Urinary bladder (tissue), 4 donors: ENCODE results near the gene F11R. TPM values are rescaled to one million over a fixed set of nuclear protein-coding genes. Genes with fewer than 3 reads are reported as not detected.
"Not testable (repeated sequence)": the region's sequence is repeated elsewhere in the genome, so short reads cannot be mapped to it uniquely, and the experiment has no call there.

ENCODE experiments used
- DNase-seq: peaks from one replicate; pipeline ENCODE4 v3.0.0-alpha.2; 2015; ENCODE audit errors: extremely low spot score
- H3K27ac ChIP-seq: one replicate; pipeline ENCODE4 v1.5.1; 2013; ENCODE audit warnings: low read depth, mild to moderate bottlenecking, moderate library complexity
- H3K36me3 ChIP-seq: one replicate; pipeline ENCODE4 v1.6.1; 2013; ENCODE audit warnings: mild to moderate bottlenecking, moderate library complexity; ENCODE audit not compliant: insufficient read depth
- H3K4me1 ChIP-seq: one replicate; pipeline ENCODE4 v1.6.1; 2013; ENCODE audit warnings: mild to moderate bottlenecking, moderate library complexity; ENCODE audit not compliant: insufficient read depth
- H3K4me3 ChIP-seq: one replicate; pipeline ENCODE4 v1.5.1; 2013; ENCODE audit warnings: low read depth, low read length
- WGBS: extraction: QIAGEN DNeasy Blood & Tissue Kit; methylation state at CpG from one replicate; pipeline ENCODE4 v1.1.7; 2013; 5-methylcytosine and 5-hydroxymethylcytosine counted together
- polyA plus RNA-seq: library from polyadenylated mRNA; stranded (reverse); fragments of 200-250 nt; gene quantifications from one replicate; pipeline ENCODE4 v1.2.3, GENCODE V29; 2013
- small RNA-seq: library from RNA; depleted of rRNA; stranded (forward); fragments of <200 nt; gene quantifications from one replicate; pipeline ENCODE3, GENCODE V24; 2014
- total RNA-seq: library from RNA; depleted of rRNA; stranded (reverse); fragments of >200 nt; gene quantifications from one replicate; pipeline ENCODE4 v1.2.3, GENCODE V29; 2014
- donor health status: healthy with polysubstance abuse.
- donor health status: healthy.

F11R gene
- total and polyA plus RNA-seq, 2 donors, result 23.4 to 35.2 TPM

DNA sequence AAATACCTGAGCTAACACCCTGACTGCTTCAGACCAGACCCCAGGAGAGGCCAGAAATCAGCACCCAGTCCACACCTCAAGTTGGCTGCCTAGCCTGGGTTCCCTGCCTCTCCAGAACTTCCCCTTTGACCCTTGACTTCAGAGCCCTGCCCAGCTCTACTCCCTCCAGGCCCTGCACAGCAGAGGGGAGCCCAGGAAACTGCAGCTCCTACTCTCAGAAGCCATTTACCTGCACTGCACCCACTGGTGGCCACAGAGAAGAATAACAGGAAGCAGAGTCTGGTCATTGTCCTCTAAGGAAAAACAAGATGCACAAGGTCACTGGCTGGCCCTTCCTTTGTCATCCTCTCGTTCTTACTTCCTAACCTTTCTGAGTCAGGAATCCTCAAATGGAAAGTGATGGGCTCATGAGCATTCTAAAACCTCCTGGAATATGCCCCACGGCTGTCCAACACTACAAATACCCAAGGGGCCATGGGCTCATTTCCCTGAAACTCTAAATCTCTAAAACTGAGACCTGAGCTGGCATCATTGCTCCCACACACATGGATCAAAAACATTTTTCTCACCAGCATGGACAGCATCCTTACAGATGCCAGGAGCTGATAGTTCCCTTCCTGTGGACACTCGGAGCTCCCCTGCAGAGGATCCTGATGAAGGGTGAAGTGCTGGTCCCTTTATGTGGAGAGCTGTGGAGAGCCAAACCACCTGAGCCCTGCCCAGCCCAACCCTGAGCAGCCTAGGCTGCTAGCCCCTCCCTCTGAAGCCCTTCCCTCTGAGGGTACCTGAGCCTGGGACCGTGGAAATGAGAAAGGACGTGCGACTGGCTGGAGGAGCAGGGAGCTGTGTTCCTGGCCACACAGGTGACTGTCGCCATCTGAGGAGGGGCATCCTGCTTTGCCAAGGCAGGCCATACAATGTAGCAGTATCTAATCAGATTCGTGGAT is 66.5 kb downstream of the F11R start, which contains the start of gene ITLN2:
Gene ITLN2 (minus strand): TSS at position 652 of the 947 bp plus-strand sequence. CDS start 68 bp downstream, at position 584.
- Histone ChIP-seq H3K4me3 (no peak within 1 kb of the TSS), H3K27ac (no peak within 1 kb of the TSS), H3K4me1 (peaks cover 1% of the 10 kb centered on the region), H3K36me3 (no peaks in the 10 kb centered on the region)
- DNase-seq, result no peak
- WGBS, result 76% methylated on average over 8 of the region's 8 CpGs

DNA sequence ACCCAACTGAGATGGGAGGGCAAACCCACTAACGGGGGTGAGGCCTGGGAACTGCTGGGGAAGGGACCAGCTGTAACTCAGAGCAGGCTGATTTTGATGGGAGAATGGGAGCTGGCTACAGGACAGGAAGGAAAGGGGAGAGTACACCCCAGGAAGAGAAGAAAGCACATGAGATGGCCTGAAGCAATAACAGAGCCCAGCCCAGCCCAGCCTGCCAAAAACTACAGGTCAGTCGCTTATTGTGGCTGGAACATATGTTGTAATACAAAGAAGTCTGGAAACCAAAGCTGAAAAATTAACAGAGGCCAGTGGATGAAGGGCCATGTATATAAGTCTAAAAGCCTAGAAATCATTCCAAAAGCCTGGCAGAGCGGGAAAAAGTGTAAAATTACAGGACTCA is 67.9 kb downstream of the F11R start:
- Histone ChIP-seq H3K36me3 (no peaks in the 10 kb centered on the region), H3K4me1 (peaks cover 1% of the 10 kb centered on the region), H3K4me3 (no peak overlapping the region), H3K27ac (no peak overlapping the region)
- DNase-seq, result no peak
- WGBS, result 71% methylated on average over 3 of the region's 3 CpGs

DNA sequence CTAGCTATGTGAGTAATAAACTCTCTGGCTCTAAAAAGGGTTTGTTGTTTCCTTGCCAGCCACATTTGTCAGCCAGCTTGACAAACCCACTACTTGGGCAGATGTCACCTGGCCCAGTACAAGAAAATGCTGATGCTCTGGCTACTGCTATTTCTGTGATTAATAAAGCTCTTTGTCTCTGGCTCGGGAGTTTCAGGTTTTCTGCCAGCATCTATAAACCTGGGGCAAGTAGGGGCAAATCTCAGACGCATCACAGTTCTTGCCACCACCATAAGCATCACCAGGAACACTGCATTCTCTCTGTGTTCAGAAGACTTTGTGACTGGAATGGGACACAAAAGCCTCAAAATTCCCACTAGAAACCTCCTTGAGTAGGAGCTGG is 68.8 kb downstream of the F11R start:
- Histone ChIP-seq H3K4me1 (peaks cover 1% of the 10 kb centered on the region), H3K4me3 (no peak overlapping the region), H3K36me3 (no peaks in the 10 kb centered on the region), H3K27ac (no peak overlapping the region)
- WGBS, result 54% methylated on average over 2 of the region's 2 CpGs
- DNase-seq, result peak; percentile 53

DNA sequence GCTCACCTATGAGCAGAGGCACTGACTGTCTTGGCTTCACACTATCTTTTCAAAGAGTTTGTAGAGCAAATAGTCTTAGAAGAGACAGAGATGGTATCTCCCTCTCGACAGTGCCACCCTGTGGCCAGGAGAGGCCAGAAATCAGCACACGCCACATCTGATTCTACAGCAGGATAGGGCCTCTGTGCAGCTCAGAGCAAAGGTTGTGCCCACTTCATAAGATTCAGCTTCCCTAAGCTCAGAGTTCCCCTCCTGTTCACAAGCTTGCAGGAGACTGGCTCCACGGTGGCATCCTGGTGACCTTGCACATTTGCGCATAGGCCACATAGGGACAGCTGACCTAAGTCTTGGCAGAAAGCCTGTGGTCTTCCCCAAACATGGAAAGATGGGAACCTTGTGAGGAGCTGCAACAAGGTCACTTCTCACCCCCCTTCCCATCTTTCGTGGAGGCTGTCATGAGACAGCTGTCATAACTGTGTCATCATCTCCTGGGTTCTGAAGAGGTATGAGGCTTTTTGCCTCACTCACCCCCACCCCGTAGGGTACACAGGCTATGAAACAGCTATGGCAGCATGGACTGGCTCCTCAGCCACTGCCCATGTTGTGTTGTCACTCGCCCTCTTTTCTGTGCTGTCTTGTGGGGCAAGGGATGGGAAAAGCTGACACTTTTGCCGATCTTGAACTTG is 69.4 kb downstream of the F11R start:
- no peak for DNase-seq
- H3K36me3 ChIP-seq, result no peaks in the 10 kb centered on the region

DNA sequence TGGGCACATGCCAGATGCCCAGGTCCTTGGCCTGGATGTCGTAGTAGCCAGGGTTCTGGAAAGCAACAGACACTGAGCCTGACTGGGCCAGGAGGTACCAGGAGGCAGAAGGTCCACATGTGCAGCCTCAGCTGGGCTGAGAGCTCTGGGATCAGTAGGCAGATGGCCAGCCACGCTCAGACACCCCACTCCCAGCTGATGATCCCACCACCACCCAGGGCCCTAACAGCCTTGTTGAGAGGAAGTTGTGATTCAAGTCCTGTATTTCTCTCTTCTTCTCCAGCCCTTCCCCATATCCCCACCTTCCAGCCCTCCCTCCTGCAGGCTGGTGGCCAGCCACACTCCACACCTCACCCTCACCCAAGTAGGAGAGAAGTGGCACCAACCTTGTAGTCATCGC is 70.3 kb downstream of the F11R start:
- H3K36me3 ChIP-seq, result no peaks in the 10 kb centered on the region
- DNase-seq, result no peak
- WGBS, result 92% methylated on average over 3 of the region's 3 CpGs

More for the DNA sequence above, 69.4 kb downstream of the F11R start:
- Histone ChIP-seq H3K27ac (no peak overlapping the region), H3K4me3 (no peak overlapping the region), H3K4me1 (peaks cover 1% of the 10 kb centered on the region)
- 52% methylated on average over 8 of the region's 8 CpGs for WGBS

DNA sequence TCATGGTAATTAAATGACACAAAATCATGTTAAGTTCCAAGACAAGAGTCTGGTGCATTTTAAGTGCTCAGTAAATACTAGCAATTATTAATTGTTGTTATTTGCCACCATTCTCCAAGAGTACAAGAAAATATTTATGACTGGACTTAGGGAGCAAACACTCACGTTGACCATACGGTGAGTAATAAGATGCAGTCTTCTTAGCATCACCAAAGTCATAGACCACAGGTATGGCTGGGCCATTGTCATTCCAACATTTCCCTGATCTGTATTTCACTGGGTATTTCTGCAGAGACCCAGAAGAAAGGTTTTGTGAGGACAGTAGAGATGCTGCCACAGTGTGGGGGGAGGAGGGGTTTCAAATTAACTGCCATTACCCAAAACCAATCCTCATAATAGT is 71.1 kb downstream of the F11R start:
- H3K4me3 ChIP-seq, result no peak overlapping the region
- H3K36me3 ChIP-seq, result no peaks in the 10 kb centered on the region
- H3K27ac ChIP-seq, result no peak overlapping the region
- WGBS, result 86% methylated on average over 2 of the region's 2 CpGs
- DNase-seq, result no peak
- H3K4me1 ChIP-seq, result peaks cover 1% of the 10 kb centered on the region

More for the DNA sequence above, 70.3 kb downstream of the F11R start:
- H3K4me3 ChIP-seq, result no peak overlapping the region
- no peak overlapping the region for H3K27ac ChIP-seq
- H3K4me1 ChIP-seq, result peaks cover 1% of the 10 kb centered on the region

DNA sequence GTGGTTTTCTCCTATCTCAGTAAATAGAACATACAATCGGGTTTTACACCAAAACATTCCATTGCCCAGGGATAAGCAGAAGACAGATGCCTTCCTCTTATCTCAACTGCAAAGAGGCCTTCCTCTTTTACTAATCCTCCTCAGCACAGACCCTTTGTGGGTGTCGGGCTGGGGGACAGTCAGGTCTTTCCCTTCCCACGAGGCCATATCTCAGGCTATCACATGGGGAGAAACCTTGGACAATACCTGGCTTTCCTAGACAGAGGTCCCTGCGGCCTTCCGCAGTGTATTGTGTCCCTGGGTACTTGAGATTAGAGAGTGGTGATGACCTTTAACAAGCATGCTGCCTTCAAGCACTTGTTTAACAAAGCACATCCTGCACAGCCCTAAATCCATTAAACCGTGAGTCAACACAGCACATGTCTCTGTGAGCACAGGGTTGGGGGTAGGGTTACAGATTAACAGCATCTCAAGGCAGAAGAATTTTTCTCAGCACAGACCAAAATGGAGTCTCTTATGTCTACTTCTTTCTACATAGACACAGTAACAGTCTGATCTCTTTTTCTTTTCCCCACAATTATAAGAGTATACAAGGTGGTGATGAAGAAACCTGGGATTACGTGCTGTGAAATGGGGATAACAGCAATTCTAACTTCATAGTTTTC is 71.6 kb downstream of the F11R start:
- WGBS, result 51% methylated on average over 7 of the region's 7 CpGs
- H3K4me3 ChIP-seq, H3K27ac ChIP-seq, DNase-seq, H3K36me3 ChIP-seq, H3K4me1 ChIP-seq: not testable (repeated sequence)

DNA sequence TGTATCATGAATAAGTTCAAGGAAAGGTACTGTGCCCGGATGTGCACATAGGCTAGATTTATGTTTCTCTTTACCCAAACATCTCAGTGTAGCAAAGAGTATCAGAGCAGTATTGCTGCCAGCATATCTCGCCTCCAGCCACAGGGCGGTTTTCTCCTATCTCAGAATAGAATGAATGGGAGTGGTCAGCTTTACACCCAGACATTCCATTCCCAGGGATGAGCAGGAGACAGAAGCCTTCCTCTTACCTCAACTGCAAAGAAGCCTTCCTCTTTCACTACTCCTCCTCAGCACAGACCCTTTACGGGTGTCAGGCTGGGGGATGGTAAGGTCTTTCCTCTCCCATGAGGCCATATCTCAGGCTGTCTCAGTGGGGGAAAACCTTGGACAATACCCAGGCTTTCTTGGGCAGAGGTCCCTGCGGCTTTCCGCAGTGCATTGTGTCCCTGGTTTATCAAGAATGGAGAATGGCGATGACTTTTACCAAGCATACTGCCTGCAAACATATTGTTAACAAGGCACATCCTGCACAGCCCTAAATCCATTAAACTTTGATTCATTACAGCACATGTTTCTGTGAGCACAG is 73.7 kb downstream of the F11R start:
- DNase-seq, H3K36me3 ChIP-seq, H3K4me3 ChIP-seq, H3K4me1 ChIP-seq, H3K27ac ChIP-seq: not testable (repeated sequence)
- 32% methylated on average over 7 of the region's 7 CpGs for WGBS

DNA sequence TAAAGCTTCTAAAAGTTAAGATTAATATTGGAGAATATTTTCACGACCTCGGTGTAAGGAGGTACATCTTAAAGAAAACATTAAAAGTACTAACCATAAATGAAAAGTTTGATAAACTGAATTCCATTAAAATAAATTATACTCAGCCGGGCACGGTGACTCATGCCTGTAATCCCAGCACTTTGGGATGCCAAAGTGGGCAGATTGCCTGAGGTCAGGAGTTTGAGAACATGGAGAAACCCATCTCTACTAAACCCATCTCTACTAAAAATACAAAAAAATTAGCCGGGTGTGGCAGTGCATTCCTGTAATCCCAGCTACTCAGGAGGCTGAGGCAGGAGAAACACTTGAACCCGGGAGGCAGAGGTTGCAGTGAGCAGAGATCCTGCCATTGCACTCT is 75.1 kb downstream of the F11R start:
- 62% methylated on average over 6 of the region's 6 CpGs for WGBS
- H3K4me3 ChIP-seq, H3K4me1 ChIP-seq, DNase-seq, H3K27ac ChIP-seq, H3K36me3 ChIP-seq: not testable (repeated sequence)

Small RNA genes lying within 50 kb of the gene (small RNA-seq; reads per million reads assigned to genes)
- not detected for gene AL591806.2

Other genes with a start within 250 kb of the F11R start
- 0.11 TPM for gene LY9, start 225.0 kb downstream of the F11R start, total RNA-seq
- gene LY9, start 225.0 kb downstream of the F11R start, polyA plus RNA-seq, result 0.49 TPM
- 0.21 TPM for gene CD244, start 158.3 kb downstream of the F11R start, total RNA-seq
- gene CD244, start 158.3 kb downstream of the F11R start, polyA plus RNA-seq, result 0.89 TPM
- 3.4 TPM for gene ITLN1, start 136.0 kb downstream of the F11R start, total RNA-seq
- 0.56 TPM for gene ITLN1, start 136.0 kb downstream of the F11R start, polyA plus RNA-seq
- not detected for gene ITLN2, start 66.3 kb downstream of the F11R start, total RNA-seq
- gene ITLN2, start 66.3 kb downstream of the F11R start, polyA plus RNA-seq, result 0.37 TPM
- gene TSTD1, start 17.8 kb upstream of the F11R start, total RNA-seq, result 23.1 TPM
- gene TSTD1, start 17.8 kb upstream of the F11R start, polyA plus RNA-seq, result 36.7 TPM
- 46.7 TPM for gene USF1, start 24.8 kb upstream of the F11R start, total RNA-seq
- 55.9 TPM for gene USF1, start 24.8 kb upstream of the F11R start, polyA plus RNA-seq
- gene ARHGAP30, start 48.7 kb upstream of the F11R start, total RNA-seq, result 2.9 TPM
- 5.1 TPM for gene ARHGAP30, start 48.7 kb upstream of the F11R start, polyA plus RNA-seq
- gene NECTIN4, start 68.4 kb upstream of the F11R start, total RNA-seq, result 12.2 TPM
- 5.0 TPM for gene NECTIN4, start 68.4 kb upstream of the F11R start, polyA plus RNA-seq
- 1.3 TPM for gene KLHDC9, start 77.2 kb upstream of the F11R start, total RNA-seq
- gene KLHDC9, start 77.2 kb upstream of the F11R start, polyA plus RNA-seq, result 8.4 TPM
- gene PFDN2, start 96.9 kb upstream of the F11R start, total RNA-seq, result 9.8 TPM
- 108 TPM for gene PFDN2, start 96.9 kb upstream of the F11R start, polyA plus RNA-seq
- 18.9 TPM for gene NIT1, start 97.0 kb upstream of the F11R start, total RNA-seq
- gene NIT1, start 97.0 kb upstream of the F11R start, polyA plus RNA-seq, result 49.5 TPM
- gene DEDD, start 111.5 kb upstream of the F11R start, total RNA-seq, result 16.9 TPM
- 43.0 TPM for gene DEDD, start 111.5 kb upstream of the F11R start, polyA plus RNA-seq
- 82.4 TPM for gene UFC1, start 132.8 kb upstream of the F11R start, total RNA-seq
- 119 TPM for gene UFC1, start 132.8 kb upstream of the F11R start, polyA plus RNA-seq
- 12.5 TPM for gene USP21, start 138.3 kb upstream of the F11R start, total RNA-seq
- 28.4 TPM for gene USP21, start 138.3 kb upstream of the F11R start, polyA plus RNA-seq
- 13.9 TPM for gene PPOX, start 145.3 kb upstream of the F11R start, total RNA-seq
- gene PPOX, start 145.3 kb upstream of the F11R start, polyA plus RNA-seq, result 25.9 TPM
- gene B4GALT3, start 156.4 kb upstream of the F11R start, total RNA-seq, result 15.3 TPM
- gene B4GALT3, start 156.4 kb upstream of the F11R start, polyA plus RNA-seq, result 21.5 TPM
- 4.4 TPM for gene ADAMTS4, start 177.9 kb upstream of the F11R start, total RNA-seq
- gene ADAMTS4, start 177.9 kb upstream of the F11R start, polyA plus RNA-seq, result 19.6 TPM
- 71.9 TPM for gene NDUFS2, start 181.2 kb upstream of the F11R start, total RNA-seq
- 100 TPM for gene NDUFS2, start 181.2 kb upstream of the F11R start, polyA plus RNA-seq
- 15.9 TPM for gene FCER1G, start 194.1 kb upstream of the F11R start, total RNA-seq
- 161 TPM for gene FCER1G, start 194.1 kb upstream of the F11R start, polyA plus RNA-seq
- not detected for gene APOA2, start 202.5 kb upstream of the F11R start, total RNA-seq
- 5.4 TPM for gene APOA2, start 202.5 kb upstream of the F11R start, polyA plus RNA-seq
- gene TOMM40L, start 204.9 kb upstream of the F11R start, total RNA-seq, result 6.0 TPM
- gene TOMM40L, start 204.9 kb upstream of the F11R start, polyA plus RNA-seq, result 14.3 TPM
- not detected for gene NR1I3, start 217.1 kb upstream of the F11R start, total RNA-seq
- 0.27 TPM for gene NR1I3, start 217.1 kb upstream of the F11R start, polyA plus RNA-seq
- gene PCP4L1, start 237.6 kb upstream of the F11R start, total RNA-seq, result 22.8 TPM
- 39.2 TPM for gene PCP4L1, start 237.6 kb upstream of the F11R start, polyA plus RNA-seq